ENCODE results near the gene TJP3.

- TF ChIP-seq, protein P1, sequence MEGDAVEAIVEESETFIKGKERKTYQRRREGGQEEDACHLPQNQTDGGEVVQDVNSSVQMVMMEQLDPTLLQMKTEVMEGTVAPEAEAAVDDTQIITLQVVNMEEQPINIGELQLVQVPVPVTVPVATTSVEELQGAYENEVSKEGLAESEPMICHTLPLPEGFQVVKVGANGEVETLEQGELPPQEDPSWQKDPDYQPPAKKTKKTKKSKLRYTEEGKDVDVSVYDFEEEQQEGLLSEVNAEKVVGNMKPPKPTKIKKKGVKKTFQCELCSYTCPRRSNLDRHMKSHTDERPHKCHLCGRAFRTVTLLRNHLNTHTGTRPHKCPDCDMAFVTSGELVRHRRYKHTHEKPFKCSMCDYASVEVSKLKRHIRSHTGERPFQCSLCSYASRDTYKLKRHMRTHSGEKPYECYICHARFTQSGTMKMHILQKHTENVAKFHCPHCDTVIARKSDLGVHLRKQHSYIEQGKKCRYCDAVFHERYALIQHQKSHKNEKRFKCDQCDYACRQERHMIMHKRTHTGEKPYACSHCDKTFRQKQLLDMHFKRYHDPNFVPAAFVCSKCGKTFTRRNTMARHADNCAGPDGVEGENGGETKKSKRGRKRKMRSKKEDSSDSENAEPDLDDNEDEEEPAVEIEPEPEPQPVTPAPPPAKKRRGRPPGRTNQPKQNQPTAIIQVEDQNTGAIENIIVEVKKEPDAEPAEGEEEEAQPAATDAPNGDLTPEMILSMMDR (IDR thresholded peaks at IDR 0.05; ENCODE audit: low read length) = no peak
- no peak for TF ChIP-seq EZH2 (optimal IDR thresholded peaks at IDR 0.05; ENCODE audit: low read depth, low read length)
Measured at GRCh38 chr19:3710265-3710812, 2.2 kb downstream of the TJP3 start.
